NCI-H187 (cell line): ENCODE results near the gene RNU2-63P.
"Not testable (repeated sequence)": the region's sequence is repeated elsewhere in the genome, so short reads cannot be mapped to it uniquely, and the experiment has no call there.

Experiments
- DNase-seq, 2 experiments: peaks; one replicate each; lab custom pipeline; 2025; lab: John Stamatoyannopoulos, UW

The RNU2-63P gene

DNA sequence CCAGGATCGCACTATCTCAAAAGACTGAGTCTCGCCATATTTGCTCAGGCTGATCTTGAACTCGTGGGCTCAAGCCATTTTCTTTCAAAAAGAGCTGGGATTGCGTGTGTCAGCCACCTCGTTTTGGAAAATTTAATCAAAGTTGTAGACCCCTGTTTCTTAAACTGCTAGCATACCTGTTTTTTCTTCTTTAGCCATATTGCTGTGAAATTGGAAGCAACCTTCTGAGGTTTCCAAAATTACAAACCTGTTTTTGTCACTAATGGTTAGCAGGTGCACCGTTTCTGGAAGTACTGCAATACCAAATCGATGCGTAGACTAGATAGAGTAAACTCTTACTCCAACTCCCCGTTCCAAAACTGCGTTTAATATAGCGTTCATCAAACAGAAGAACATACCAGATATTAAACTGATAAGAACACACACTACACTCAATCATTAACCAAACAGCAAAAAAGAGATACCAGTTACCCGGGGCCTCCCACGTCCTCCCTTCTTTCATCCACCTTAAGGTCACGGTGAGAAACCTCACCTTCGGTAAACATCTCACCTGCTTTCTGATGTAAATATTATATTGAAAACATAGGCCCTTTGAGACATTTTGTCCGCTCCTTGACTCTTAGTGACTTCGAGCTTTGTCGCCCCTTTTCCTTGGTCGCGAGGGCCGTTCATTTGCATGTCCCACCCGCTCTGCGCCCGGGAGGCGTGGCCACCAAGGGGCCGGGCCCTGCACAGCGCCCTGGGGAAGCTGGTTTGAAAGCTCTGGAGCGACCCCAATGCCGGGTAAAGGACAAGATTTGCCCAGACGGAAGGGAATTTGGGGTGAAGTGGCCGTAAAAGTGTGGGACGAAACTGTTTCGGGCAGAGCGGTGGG, at the start of gene RNU2-63P:
RNU2-63P (minus strand) TSS at position 462 of the 874 bp plus-strand sequence.
- DNase-seq: no peak

GRCh38 chr2:88061295-88061694, 44.9 kb upstream of the RNU2-63P start:
- no peak for DNase-seq

DNA sequence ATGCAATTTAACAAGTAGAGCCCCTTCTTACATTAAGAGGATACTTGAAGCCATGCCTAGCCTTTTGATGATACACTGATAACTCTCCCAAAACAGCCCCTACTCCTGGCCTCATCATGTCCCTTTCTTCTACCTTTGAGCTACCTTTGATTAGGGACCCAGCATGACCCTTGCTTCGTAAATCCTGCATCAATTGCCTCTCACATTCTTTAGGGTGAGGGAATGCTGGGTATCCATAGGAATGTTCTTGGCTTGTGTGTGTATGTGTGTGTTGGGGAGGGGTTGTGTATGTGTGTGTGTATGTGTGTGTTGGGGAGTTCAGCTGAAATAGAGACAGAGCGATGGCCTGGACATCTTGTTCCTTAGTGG, 44.5 kb upstream of the RNU2-63P start:
- no peak for DNase-seq

GRCh38 chr2:88059979-88060906, 43.9 kb upstream of the RNU2-63P start:
- no peak for DNase-seq

DNA sequence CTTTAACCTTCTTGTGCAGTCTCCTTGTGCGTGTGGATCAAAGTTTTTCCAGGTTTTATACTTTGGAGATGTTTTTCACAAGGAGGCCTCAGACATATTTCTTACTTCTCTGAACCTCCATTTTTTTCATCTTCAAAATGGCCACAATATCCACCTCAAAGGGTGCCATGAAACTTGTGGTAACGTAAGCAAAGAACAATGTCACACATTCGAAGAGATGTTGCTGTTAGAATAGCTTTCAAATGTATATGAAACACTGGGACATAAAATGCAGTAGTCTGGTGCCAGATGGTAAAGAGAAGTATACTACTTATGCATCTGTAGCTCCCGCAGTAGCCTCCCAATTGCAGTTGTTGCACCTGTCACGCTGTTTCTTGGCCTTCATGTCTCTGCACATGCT, 41.8 kb upstream of the RNU2-63P start:
- no peak for DNase-seq

GRCh38 chr2:88057437-88057844, 41.1 kb upstream of the RNU2-63P start:
- no peak for DNase-seq

DNA sequence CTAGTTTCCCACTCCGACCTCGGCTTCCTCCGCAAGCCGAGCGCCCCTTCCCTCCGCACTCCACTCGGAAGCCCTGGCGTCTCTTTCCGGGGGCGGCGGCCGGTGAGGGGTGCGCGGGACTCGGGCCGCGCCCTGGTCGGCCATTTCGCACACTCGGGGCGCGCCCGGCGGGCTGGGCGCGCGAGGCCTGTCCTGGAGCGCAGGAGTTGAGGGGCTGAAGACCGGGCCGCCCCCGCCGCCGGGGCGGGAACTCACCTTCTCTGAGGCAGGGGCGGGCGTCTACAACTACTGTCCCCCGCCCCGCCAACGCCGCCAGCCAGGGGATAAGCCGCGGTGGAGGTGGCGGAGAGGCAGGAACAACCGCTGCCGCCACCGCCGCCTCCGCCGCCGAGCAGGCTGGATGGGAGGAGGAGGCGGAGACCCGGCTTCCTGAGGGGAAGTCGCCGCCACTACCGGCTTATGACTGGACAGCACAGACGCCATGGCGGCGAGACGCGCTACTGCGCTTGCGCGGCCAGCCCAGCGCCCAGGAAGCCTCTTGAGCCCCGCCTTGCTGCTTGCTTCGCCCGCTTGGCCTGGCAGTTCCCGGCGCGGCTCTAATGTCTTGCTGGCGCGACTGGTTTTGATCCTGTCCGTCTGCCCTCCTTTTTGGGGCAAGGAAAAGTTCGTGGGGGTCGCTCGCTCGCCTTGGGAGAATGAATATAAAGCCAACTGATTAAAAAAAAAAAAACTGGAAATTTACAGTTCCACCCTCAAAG, 39.2 kb upstream of the RNU2-63P start, which contains the start of gene KRCC1:
KRCC1 (minus strand) TSS at position 413 of the 758 bp plus-strand sequence. CDS start 27,220 bp downstream, outside the sequence.
- DNase-seq: peak; percentile 89 to 92

DNA sequence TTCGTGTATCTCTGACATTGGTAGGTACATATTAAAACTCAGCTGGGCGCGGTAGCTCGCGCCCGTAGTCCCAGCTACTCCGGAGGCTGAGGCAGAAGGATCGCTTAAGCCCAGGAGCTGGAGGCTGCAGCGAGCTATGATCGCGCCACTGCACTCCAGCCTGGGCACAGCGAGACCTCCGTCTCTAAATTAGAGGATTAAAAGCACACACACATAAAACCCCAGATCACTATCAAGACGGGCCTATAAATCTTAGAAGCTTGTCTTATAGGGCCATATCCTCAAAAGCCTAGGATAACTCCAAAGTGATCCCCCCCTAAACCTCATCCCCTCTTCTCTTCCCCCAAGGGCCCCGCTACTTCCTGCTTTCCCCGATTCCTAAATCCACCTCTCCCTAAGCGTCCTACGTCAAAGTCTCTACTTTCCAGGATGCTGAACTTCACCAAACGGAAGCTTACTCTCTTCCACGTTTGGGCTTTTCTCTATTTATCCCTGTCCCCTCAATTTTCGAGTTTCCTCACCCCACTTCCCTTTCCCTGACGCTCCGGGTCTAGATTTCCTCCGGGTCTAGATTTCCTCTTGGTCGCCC, 38.5 kb upstream of the RNU2-63P start:
- DNase-seq: no peak

GRCh38 chr2:88053934-88054781, 37.8 kb upstream of the RNU2-63P start:
- DNase-seq: no peak

DNA sequence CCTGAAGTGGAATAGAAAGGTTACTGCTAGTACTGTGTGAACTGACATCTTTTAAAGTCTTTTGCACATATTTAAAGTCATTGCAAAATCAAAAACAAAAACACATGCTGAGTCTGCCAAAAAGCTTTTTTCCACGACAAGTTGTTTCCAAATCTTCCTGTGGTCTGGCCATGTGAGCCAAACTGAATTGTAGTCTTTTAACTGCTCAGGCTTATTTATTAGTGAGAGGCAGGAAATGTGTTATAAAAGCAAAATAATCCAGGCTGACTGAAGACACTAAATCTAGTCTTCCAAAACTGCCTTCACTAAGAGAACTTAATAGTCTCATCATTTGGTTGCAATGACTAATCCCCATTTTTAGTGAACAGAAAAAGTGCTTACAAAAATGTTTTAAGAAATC, 36.9 kb upstream of the RNU2-63P start:
- no peak for DNase-seq

DNA sequence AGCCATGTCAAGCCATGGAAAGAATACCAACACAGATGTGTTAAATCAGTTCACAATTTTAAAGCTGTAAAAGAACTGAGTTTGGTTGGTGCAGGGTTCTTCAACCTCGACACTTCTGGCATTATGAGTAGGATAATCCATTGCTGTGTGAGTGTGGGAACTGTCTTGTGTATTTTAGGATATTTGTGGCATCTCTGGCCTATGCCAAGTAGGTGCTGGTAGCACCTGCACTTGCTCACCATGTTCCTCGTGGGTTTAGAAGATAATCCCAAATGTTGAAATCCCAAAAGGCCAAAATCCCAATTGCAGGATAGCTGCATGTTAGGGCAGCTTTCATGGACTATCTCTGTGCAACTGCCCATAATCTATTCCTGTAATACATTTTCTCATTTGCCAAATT, 35.4 kb upstream of the RNU2-63P start:
- DNase-seq: no peak

- no peak for DNase-seq
Observed at GRCh38 chr2:88049622-88050021, 33.3 kb upstream of the RNU2-63P start.

DNA sequence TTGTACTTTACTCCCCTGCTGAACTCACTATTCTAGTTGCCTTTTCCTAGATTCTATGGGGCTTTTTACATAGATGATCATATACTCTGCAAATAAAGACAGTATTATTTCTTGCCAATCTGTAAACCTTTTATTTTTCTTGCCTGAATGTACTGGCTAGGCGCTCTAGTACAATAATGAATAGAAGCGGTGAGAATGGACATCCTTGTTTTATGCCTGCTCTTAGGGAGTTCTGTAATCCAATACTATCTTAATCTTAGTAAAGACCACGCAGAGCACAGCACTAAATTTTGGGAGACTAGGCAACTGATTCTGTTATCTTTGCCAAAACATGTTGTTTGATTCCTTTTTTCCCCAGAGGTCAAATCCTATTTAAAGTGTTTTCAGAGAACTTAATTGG, 32.2 kb upstream of the RNU2-63P start:
- DNase-seq: no peak

DNA sequence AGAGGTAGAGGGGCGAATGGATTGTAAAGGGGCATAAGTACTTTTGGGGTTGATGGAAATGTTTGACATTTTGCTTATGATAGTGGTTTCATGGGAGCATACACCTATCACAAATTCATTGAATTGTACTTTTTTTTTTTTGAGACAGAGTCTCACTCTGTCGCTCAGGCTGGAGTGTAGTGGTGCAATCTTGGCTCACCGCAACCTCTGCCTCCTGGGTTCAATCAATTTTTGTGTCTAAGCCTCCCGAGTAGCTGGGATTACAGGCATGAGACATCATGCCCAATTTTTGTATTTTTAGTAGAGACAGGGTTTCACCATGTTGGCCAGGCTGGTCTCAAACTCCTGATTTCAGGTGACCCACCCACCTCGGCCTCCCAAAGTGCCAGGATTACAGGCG, 29.2 kb upstream of the RNU2-63P start:
- DNase-seq: not testable (repeated sequence)

GRCh38 chr2:88042476-88042875, 26.1 kb upstream of the RNU2-63P start:
- DNase-seq: no peak

- no peak for DNase-seq
Observed at GRCh38 chr2:88038263-88039105, 22.1 kb upstream of the RNU2-63P start.

- DNase-seq: no peak
Observed at GRCh38 chr2:88036606-88037005, 20.3 kb upstream of the RNU2-63P start.

DNA sequence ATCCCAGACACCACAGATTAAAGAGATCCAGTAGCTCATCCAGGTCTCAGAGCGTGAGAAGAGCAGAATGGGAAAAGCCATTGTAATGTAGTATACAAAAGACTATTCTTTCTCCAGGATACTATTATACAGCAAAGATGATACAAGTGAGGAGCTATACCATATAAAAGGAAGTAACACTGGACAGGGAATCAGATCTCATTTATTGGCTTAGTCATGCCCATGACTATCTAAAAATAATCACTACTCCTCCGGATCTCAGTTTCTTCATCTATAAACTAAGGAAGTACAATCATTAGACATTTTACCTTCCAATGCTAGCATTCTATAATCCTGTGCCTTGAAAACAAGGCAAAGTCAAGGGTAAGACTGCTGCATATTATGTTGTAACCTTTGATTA, 19.8 kb upstream of the RNU2-63P start:
- DNase-seq: no peak

DNA sequence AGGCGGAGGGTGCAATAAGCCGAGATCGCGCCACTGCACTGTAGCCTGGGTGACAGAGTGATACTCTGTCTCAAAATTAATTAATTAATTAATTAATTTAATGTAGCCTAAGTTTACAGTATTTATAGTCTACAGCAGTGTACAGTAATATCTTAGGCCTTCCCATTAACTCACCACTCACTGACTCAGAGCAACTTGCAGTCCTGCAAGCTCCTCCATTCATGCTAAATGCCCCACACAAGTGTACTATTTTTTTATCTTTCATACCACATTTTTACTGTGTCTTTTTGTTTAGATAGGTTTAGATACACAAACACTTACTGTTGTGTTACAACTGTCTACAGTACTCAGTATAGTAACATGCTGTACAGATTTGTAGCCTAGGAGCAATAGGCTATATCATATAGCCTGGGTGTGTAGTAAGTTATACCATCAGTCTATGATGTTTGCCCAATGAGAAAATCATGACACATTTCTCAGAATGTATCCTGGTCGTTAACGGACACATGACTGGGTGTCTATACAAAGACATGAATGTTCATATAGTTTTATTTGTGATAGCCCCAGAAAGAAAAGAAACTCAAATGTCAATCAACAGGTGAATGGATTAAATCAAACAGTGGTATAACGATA, 15.8 kb upstream of the RNU2-63P start:
- no peak for DNase-seq
